ENCODE data around the gene ZNF845.
"Not testable (repeated sequence)": the region's sequence is repeated elsewhere in the genome, so short reads cannot be mapped to it uniquely, and the experiment has no call there.

The ZNF845 gene

GRCh38 chr19:53333463-53334449, at the start of gene ZNF845:
TSS of gene ZNF845 (plus strand) at chr19:53333749. CDS start at chr19:53341308, 7,559 bp downstream.
- DNase-seq (ENCODE audit: low read depth in 2 of 3, low spot score in 2 of 3): peak; percentile 85 to 92 (median 87)

GRCh38 chr19:53285087-53285486, 48.5 kb upstream of the ZNF845 start:
- DNase-seq (ENCODE audit: low read depth in 2 of 3, low spot score in 2 of 3): no peak

- no peak for DNase-seq (ENCODE audit: low read depth in 2 of 3, low spot score in 2 of 3)
Measured at GRCh38 chr19:53290758-53291549, 42.6 kb upstream of the ZNF845 start.

- DNase-seq (ENCODE audit: low read depth in 2 of 3, low spot score in 2 of 3): no peak
Measured at GRCh38 chr19:53294786-53295441, 38.6 kb upstream of the ZNF845 start.

GRCh38 chr19:53301341-53301740, 32.2 kb upstream of the ZNF845 start:
- not testable (repeated sequence) for DNase-seq (ENCODE audit: low read depth in 2 of 3, low spot score in 2 of 3)

GRCh38 chr19:53308339-53308811, 25.2 kb upstream of the ZNF845 start:
- no peak for DNase-seq (ENCODE audit: low read depth in 2 of 3, low spot score in 2 of 3)

- no peak for DNase-seq (ENCODE audit: low read depth in 2 of 3, low spot score in 2 of 3)
Measured at GRCh38 chr19:53311044-53311443, 22.5 kb upstream of the ZNF845 start.

GRCh38 chr19:53311897-53312296, 21.7 kb upstream of the ZNF845 start:
- no peak for DNase-seq (ENCODE audit: low read depth in 2 of 3, low spot score in 2 of 3)

GRCh38 chr19:53328967-53329366, 4.6 kb upstream of the ZNF845 start:
- DNase-seq (ENCODE audit: low read depth in 2 of 3, low spot score in 2 of 3): no peak

GRCh38 chr19:53332484-53332883, 1.1 kb upstream of the ZNF845 start:
- no peak for DNase-seq (ENCODE audit: low read depth in 2 of 3, low spot score in 2 of 3)

- DNase-seq (ENCODE audit: low read depth in 2 of 3, low spot score in 2 of 3): no peak
Measured at GRCh38 chr19:53333066-53333462, 485 bp upstream of the ZNF845 start.

- not testable (repeated sequence) for DNase-seq (ENCODE audit: low read depth in 2 of 3, low spot score in 2 of 3)
Measured at GRCh38 chr19:53344403-53344802, 10.9 kb downstream of the ZNF845 start.

GRCh38 chr19:53355739-53356138, 22.2 kb downstream of the ZNF845 start:
- no peak for DNase-seq (ENCODE audit: low read depth in 2 of 3, low spot score in 2 of 3)

GRCh38 chr19:53357821-53358581, 24.5 kb downstream of the ZNF845 start:
- DNase-seq (ENCODE audit: low read depth in 2 of 3, low spot score in 2 of 3): no peak

- not testable (repeated sequence) for DNase-seq (ENCODE audit: low read depth in 2 of 3, low spot score in 2 of 3)
Measured at GRCh38 chr19:53360056-53360455, 26.5 kb downstream of the ZNF845 start.

GRCh38 chr19:53365134-53365898, 31.8 kb downstream of the ZNF845 start, which contains the start of gene ZNF525:
TSS of gene ZNF525 (plus strand) at chr19:53365705. CDS start at chr19:53372282, 6,577 bp downstream.
- peak; percentile 77 to 80 (median 78) for DNase-seq (ENCODE audit: low read depth in 2 of 3, low spot score in 2 of 3)

GRCh38 chr19:53365899-53366493, 32.4 kb downstream of the ZNF845 start:
- peak in 2 of 3 experiments; percentile 2 to 11 for DNase-seq (ENCODE audit: low read depth in 2 of 3, low spot score in 2 of 3)

- DNase-seq (ENCODE audit: low read depth in 2 of 3, low spot score in 2 of 3): no peak
Measured at GRCh38 chr19:53372196-53372595, 38.6 kb downstream of the ZNF845 start.

GRCh38 chr19:53374288-53374687, 40.7 kb downstream of the ZNF845 start:
- no peak for DNase-seq (ENCODE audit: low read depth in 2 of 3, low spot score in 2 of 3)

Data from activated CD8-positive, alpha-beta memory T cell treated with anti-CD3 and anti-CD28 coated beads for 48 hours (primary cell).